DOHH2 (cell line): ENCODE data around the gene CPD.

ENCODE experiments used
- EZH2phosphoT487 ChIP-seq: fragments of 200-600 bp; sonication (generic); IDR thresholded peaks from 2 replicates; pipeline ENCODE4 v1.6.1; 2017; ENCODE audit warnings: borderline replicate concordance, mild to moderate bottlenecking, antibody characterized with exemption, low read length, moderate library complexity, mixed read lengths
- TF ChIP-seq, protein P1 (sequence below): fragments of 200-600 bp; sonication (generic); IDR thresholded peaks from one replicate; pipeline ENCODE4 v1.5.1; 2014; ENCODE audit warnings: antibody characterized with exemption, mild to moderate bottlenecking, low read depth, low read length; ENCODE audit not compliant: poor library complexity, severe bottlenecking

DNA sequence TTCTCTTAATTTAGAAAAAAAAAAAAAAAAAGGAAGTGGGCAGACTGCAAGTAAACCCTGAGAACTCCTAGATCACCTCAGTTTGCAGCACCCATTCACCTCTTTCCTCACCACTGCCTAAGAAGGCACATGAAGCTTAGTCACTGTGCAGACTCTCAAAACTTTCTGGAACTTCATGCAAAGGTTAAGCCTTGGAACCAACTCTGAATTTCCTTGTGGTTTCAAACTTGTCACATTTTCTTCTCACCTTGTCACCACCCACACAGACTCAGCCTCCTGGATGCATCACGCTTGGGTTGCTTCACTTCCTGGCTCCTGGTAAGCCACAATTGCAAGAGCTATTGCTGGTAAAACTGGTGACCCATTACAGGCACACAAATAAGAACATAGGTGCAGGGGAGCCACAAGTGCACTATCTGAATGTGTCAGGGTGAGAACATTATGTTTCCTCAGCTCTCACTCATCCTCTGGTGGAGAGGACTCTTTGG is 15.0 kb upstream of the CPD start:
- TF ChIP-seq, protein P1, sequence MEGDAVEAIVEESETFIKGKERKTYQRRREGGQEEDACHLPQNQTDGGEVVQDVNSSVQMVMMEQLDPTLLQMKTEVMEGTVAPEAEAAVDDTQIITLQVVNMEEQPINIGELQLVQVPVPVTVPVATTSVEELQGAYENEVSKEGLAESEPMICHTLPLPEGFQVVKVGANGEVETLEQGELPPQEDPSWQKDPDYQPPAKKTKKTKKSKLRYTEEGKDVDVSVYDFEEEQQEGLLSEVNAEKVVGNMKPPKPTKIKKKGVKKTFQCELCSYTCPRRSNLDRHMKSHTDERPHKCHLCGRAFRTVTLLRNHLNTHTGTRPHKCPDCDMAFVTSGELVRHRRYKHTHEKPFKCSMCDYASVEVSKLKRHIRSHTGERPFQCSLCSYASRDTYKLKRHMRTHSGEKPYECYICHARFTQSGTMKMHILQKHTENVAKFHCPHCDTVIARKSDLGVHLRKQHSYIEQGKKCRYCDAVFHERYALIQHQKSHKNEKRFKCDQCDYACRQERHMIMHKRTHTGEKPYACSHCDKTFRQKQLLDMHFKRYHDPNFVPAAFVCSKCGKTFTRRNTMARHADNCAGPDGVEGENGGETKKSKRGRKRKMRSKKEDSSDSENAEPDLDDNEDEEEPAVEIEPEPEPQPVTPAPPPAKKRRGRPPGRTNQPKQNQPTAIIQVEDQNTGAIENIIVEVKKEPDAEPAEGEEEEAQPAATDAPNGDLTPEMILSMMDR = no peak
- no peak for TF ChIP-seq EZH2phosphoT487
